Omental fat pad (tissue), 4 donors: Measurements from ENCODE around the gene OAS3. TPM values are rescaled to one million over a fixed set of nuclear protein-coding genes. Genes with fewer than 3 reads are reported as not detected.

Experiments
- ATAC-seq: fragments of 150-250 bp; one replicate; pipeline ENCODE4 v1.9.1; 2016; ENCODE audit warnings: mild to moderate bottlenecking, moderate library complexity; ENCODE audit not compliant: low FRiP score
- DNase-seq: peaks from one replicate; pipeline ENCODE4 v3.0.0-alpha.2; 2019; ENCODE audit warnings: low spot score
- total RNA-seq, 4 donors: library from RNA; depleted of rRNA; stranded (reverse); fragments of >200 nt; gene quantifications; one replicate each; pipeline ENCODE4 v1.1.0, GENCODE V29; 2016
- TF ChIP-seq, protein P1 (sequence below), 3 donors: fragments of 450-650 bp; IDR thresholded peaks; one replicate each; pipeline ENCODE4 v1.5.1; 2016 to 2017; ENCODE audit warnings: antibody characterized with exemption in 3 of 3, mild to moderate bottlenecking in 3 of 3, moderate library complexity in 2 of 3

The OAS3 gene
- total RNA-seq, 4 donors from 2014 or later = 5.8 to 46.3 (median 17.7) TPM

DNA sequence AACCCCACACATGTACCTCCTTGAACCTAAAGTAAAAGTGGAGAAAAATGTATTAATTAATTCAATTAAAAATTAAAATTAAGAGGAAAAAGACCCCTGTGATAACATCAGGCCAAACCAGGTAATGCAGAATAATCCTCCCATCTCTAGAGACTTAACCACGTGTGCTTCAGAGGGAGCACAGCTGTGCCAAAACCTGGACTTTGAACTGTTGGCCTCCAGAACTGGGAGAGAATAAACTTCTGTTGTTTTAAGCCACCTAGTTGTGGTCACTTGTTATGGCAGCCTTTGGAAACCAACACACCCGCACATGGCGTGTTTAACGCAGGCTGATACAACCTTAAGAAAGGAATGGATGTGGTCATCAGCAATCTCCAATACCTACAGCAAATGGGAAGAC lies 63.9 kb downstream of the OAS3 start:
- TF ChIP-seq, protein P1, sequence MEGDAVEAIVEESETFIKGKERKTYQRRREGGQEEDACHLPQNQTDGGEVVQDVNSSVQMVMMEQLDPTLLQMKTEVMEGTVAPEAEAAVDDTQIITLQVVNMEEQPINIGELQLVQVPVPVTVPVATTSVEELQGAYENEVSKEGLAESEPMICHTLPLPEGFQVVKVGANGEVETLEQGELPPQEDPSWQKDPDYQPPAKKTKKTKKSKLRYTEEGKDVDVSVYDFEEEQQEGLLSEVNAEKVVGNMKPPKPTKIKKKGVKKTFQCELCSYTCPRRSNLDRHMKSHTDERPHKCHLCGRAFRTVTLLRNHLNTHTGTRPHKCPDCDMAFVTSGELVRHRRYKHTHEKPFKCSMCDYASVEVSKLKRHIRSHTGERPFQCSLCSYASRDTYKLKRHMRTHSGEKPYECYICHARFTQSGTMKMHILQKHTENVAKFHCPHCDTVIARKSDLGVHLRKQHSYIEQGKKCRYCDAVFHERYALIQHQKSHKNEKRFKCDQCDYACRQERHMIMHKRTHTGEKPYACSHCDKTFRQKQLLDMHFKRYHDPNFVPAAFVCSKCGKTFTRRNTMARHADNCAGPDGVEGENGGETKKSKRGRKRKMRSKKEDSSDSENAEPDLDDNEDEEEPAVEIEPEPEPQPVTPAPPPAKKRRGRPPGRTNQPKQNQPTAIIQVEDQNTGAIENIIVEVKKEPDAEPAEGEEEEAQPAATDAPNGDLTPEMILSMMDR (IDR thresholded peaks at IDR 0.05) = no peak
- no peak for DNase-seq
- ATAC-seq = no peak

GRCh38 chr12:113002676-113003075 lies 64.4 kb downstream of the OAS3 start:
- ATAC-seq (no peak), DNase-seq (no peak)
- TF ChIP-seq, protein P1 (IDR thresholded peaks at IDR 0.05) = no peak

- TF ChIP-seq, protein P1 (IDR thresholded peaks at IDR 0.05) = no peak
- DNase-seq (no peak), ATAC-seq (no peak)
Observed at GRCh38 chr12:113003636-113004035, 65.4 kb downstream of the OAS3 start.

GRCh38 chr12:113005762-113006161 lies 67.5 kb downstream of the OAS3 start:
- TF ChIP-seq, protein P1 (IDR thresholded peaks at IDR 0.05) = no peak
- DNase-seq = no peak
- no peak for ATAC-seq

DNA sequence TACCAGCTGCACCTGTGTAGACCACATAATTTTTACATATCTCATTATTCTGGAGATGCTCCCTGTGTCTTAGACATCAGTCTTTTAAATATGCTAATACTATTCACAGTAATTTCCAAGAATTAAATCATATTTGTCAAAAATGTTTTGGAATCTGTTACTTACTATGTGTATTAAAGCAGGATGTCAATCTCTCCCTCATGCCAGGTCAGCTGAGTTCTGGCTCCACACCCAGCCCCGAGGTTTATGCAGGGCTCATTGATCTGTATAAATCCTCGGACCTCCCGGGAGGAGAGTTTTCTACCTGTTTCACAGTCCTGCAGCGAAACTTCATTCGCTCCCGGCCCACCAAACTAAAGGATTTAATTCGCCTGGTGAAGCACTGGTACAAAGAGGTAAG lies 67.9 kb downstream of the OAS3 start:
- no peak for ATAC-seq
- TF ChIP-seq, protein P1 (IDR thresholded peaks at IDR 0.05) = no peak

GRCh38 chr12:113006641-113007040 lies 68.4 kb downstream of the OAS3 start:
- no peak for ATAC-seq
- TF ChIP-seq, protein P1 (IDR thresholded peaks at IDR 0.05) = no peak
- no peak for DNase-seq

More for the DNA sequence above, 67.9 kb downstream of the OAS3 start:
- no peak for DNase-seq

- ATAC-seq (no peak), DNase-seq (no peak)
- TF ChIP-seq, protein P1 (IDR thresholded peaks at IDR 0.05) = no peak
Observed at GRCh38 chr12:113007166-113007565, 68.9 kb downstream of the OAS3 start.
